Hepatocyte (in vitro differentiated cells): ENCODE results near the gene TSPAN4. TPM values are rescaled to one million over a fixed set of nuclear protein-coding genes. Genes with fewer than 3 reads are reported as not detected.

Experiments used
- DNase-seq: peaks from one replicate; pipeline ENCODE4 v3.0.0-alpha.2; 2016; ENCODE audit warnings: low spot score
- H2AFZ ChIP-seq: fragments of 200-600 bp; sonication (generic); 2 replicates; pipeline ENCODE4 v1.6.0; 2016; ENCODE audit warnings: antibody characterized with exemption, mild to moderate bottlenecking
- H3K27ac ChIP-seq: fragments of 200-600 bp; sonication (generic); 2 replicates; pipeline ENCODE4 v1.5.1; 2016; ENCODE audit warnings: mild to moderate bottlenecking
- H3K27me3 ChIP-seq: fragments of 200-600 bp; sonication (generic); 2 replicates; pipeline ENCODE4 v1.6.1; 2016
- H3K36me3 ChIP-seq: fragments of 200-600 bp; sonication (generic); replicated peaks from 2 replicates; pipeline ENCODE4 v1.5.1; 2016; ENCODE audit warnings: low read depth; ENCODE audit not compliant: insufficient read depth
- H3K4me1 ChIP-seq: fragments of 200-600 bp; sonication (generic); 2 replicates; pipeline ENCODE4 v1.5.1; 2016; ENCODE audit warnings: mild to moderate bottlenecking, moderate library complexity; ENCODE audit not compliant: insufficient read depth
- H3K4me2 ChIP-seq: fragments of 200-600 bp; sonication (generic); 2 replicates; pipeline ENCODE4 v1.6.0; 2016
- H3K4me3 ChIP-seq: fragments of 200-600 bp; sonication (generic); 2 replicates; pipeline ENCODE4 v1.5.1; 2016; ENCODE audit warnings: mild to moderate bottlenecking
- H3K79me2 ChIP-seq: fragments of 200-600 bp; sonication (generic); 2 replicates; pipeline ENCODE4 v1.6.0; 2017; ENCODE audit warnings: mild to moderate bottlenecking
- H3K9me2 ChIP-seq: fragments of 200-600 bp; sonication (generic); replicated peaks from 2 replicates; pipeline ENCODE4 v1.6.0; 2017; ENCODE audit warnings: mild to moderate bottlenecking; ENCODE audit not compliant: insufficient read depth
- H3K9me3 ChIP-seq: fragments of 200-600 bp; sonication (generic); 2 replicates; pipeline ENCODE4 v1.5.1; 2016; ENCODE audit warnings: low read depth, mild to moderate bottlenecking
- H4K20me1 ChIP-seq: fragments of 200-600 bp; sonication (generic); 2 replicates; pipeline ENCODE4 v1.6.0; 2016; ENCODE audit warnings: mild to moderate bottlenecking; ENCODE audit not compliant: insufficient read depth, poor library complexity, severe bottlenecking
- CTCF ChIP-seq: fragments of 200-600 bp; sonication (generic); IDR thresholded peaks from 2 replicates; pipeline ENCODE4 v1.5.1; 2016; ENCODE audit warnings: antibody characterized with exemption, mild to moderate bottlenecking; ENCODE audit not compliant: poor library complexity
- EZH2 ChIP-seq: fragments of 200-600 bp; sonication (generic); IDR thresholded peaks from 2 replicates; pipeline ENCODE4 v1.6.1; 2016; ENCODE audit warnings: antibody characterized with exemption, mild to moderate bottlenecking, borderline replicate concordance
- EZH2phosphoT487 ChIP-seq: fragments of 200-600 bp; sonication (generic); IDR thresholded peaks from one replicate; pipeline ENCODE4 v1.6.1; 2018; ENCODE audit warnings: antibody characterized with exemption, mild to moderate bottlenecking, low read depth, moderate library complexity; ENCODE audit not compliant: unreplicated experiment, severe bottlenecking
- WGBS: methylation state at CpG from one replicate; pipeline ENCODE4 v1.1.6; 2016; ENCODE audit warnings: low lambda C conversion rate; ENCODE audit errors: missing lambda C conversion rate; 5-methylcytosine and 5-hydroxymethylcytosine counted together
- polyA plus RNA-seq: library from polyadenylated mRNA; unstranded; fragments of >200 nt; fragmentation: Nextera tagmentation; extraction: Ambion mirVana; gene quantifications from 2 replicates; pipeline ENCODE4 v1.2.1, GENCODE V29; 2016
- total RNA-seq: library from RNA; depleted of rRNA; stranded (reverse); fragments of >200 nt; gene quantifications from 2 replicates; pipeline ENCODE4 v1.2.3, GENCODE V29; 2014

TSPAN4 gene
- total and polyA plus RNA-seq, 2 experiments from 2014 or later, result 82.8 to 148 TPM

GRCh38 chr11:825366-826226 lies 17.1 kb upstream of the TSPAN4 start:
- DNase-seq, result no peak
- H3K9me3 ChIP-seq, result no peaks in the 10 kb centered on the region
- peak overlapping the region; percentile 96 for H3K4me2 ChIP-seq
- H3K36me3 ChIP-seq, result no peaks in the 10 kb centered on the region
- peaks cover 21% of the 10 kb centered on the region for H3K27me3 ChIP-seq
- no peak for TF ChIP-seq EZH2phosphoT487
- TF ChIP-seq CTCF, result no peak
- TF ChIP-seq EZH2, result no peak
- H3K4me1 ChIP-seq, result peaks cover 37% of the 10 kb centered on the region
- H3K9me2 ChIP-seq, result no peaks in the 10 kb centered on the region
- no peak overlapping the region for H3K4me3 ChIP-seq
- H2AFZ ChIP-seq, result no peak overlapping the region
- peaks cover 15% of the 10 kb centered on the region for H4K20me1 ChIP-seq
- H3K79me2 ChIP-seq, result peaks cover 14% of the 10 kb centered on the region
- 77% methylated on average over 12 of the region's 12 CpGs for WGBS
- H3K27ac ChIP-seq, result no peak overlapping the region

- H3K4me2 ChIP-seq, result peak overlapping the region; percentile 96
Observed at GRCh38 chr11:826227-826621, 16.4 kb upstream of the TSPAN4 start.

GRCh38 chr11:826836-827145 lies 15.9 kb upstream of the TSPAN4 start:
- peak overlapping the region; percentile 96 for H3K4me2 ChIP-seq
- peaks cover 21% of the 10 kb centered on the region for H3K27me3 ChIP-seq
- peaks cover 37% of the 10 kb centered on the region for H3K4me1 ChIP-seq
- peak overlapping the region; percentile 49 for H2AFZ ChIP-seq
- DNase-seq, result no peak
- WGBS, result 3% methylated on average over 21 of the region's 22 CpGs
- H3K79me2 ChIP-seq, result peaks cover 2% of the 10 kb centered on the region
- peak overlapping the region; percentile 14 for H3K4me3 ChIP-seq
- peaks cover 3% of the 10 kb centered on the region for H4K20me1 ChIP-seq
- no peaks in the 10 kb centered on the region for H3K9me2 ChIP-seq
- peak; percentile 72 for TF ChIP-seq EZH2
- no peak for TF ChIP-seq EZH2phosphoT487
- H3K36me3 ChIP-seq, result no peaks in the 10 kb centered on the region
- H3K9me3 ChIP-seq, result no peaks in the 10 kb centered on the region
- peak overlapping the region; percentile 83 for H3K27ac ChIP-seq

More at GRCh38 chr11:826227-826621, 16.4 kb upstream of the TSPAN4 start:
- 69% methylated on average over 9 of the region's 9 CpGs for WGBS
- Histone ChIP-seq H3K27me3 (peaks cover 21% of the 10 kb centered on the region), H3K27ac (peak overlapping the region; percentile 83), H3K4me3 (no peak overlapping the region), H3K79me2 (peaks cover 8% of the 10 kb centered on the region), H3K4me1 (peaks cover 35% of the 10 kb centered on the region), H3K9me3 (no peaks in the 10 kb centered on the region), H2AFZ (no peak overlapping the region), H3K9me2 (no peaks in the 10 kb centered on the region), H3K36me3 (no peaks in the 10 kb centered on the region), H4K20me1 (peaks cover 9% of the 10 kb centered on the region)
- TF ChIP-seq EZH2phosphoT487 (no peak), CTCF (no peak), EZH2 (no peak)
- DNase-seq, result no peak

GRCh38 chr11:827146-827896 lies 15.3 kb upstream of the TSPAN4 start:
- Histone ChIP-seq H4K20me1 (no peaks in the 10 kb centered on the region), H3K27me3 (peaks cover 21% of the 10 kb centered on the region), H3K27ac (peak overlapping the region; percentile 83), H3K9me3 (no peaks in the 10 kb centered on the region), H3K4me1 (peaks cover 43% of the 10 kb centered on the region), H3K79me2 (no peaks in the 10 kb centered on the region), H3K36me3 (no peaks in the 10 kb centered on the region), H3K4me3 (peak overlapping the region; percentile 14), H2AFZ (peak overlapping the region; percentile 49), H3K4me2 (peak overlapping the region; percentile 96), H3K9me2 (no peaks in the 10 kb centered on the region)
- peak; percentile 72 for DNase-seq
- 5% methylated on average over 26 of the region's 66 CpGs for WGBS
- TF ChIP-seq EZH2 (peak; percentile 9), EZH2phosphoT487 (no peak), CTCF (no peak)
